Measurements from ENCODE around the gene EXT2. TPM values are rescaled to one million over a fixed set of nuclear protein-coding genes. Genes with fewer than 3 reads are reported as not detected.

EXT2 gene
- total RNA-seq, 1 experiment from 2014 or later: 77.0 TPM

GRCh38 chr11:44271286-44271685 is 175.8 kb downstream of the EXT2 start:
- H3F3A ChIP-seq (ENCODE audit: low read length, unreplicated experiment): no peaks in the 10 kb centered on the region
- H4K20me1 ChIP-seq (ENCODE audit: low read length): no peaks in the 10 kb centered on the region
- H3K79me2 ChIP-seq (ENCODE audit: low read length): no peaks in the 10 kb centered on the region
- no peak overlapping the region for H3K4me3 ChIP-seq (ENCODE audit: low read length)
- no peak overlapping the region for H3K9ac ChIP-seq (ENCODE audit: low read length)
- intact Hi-C loops (cut with micrococcal nuclease): no loop called here
- no peak overlapping the region for H3K27ac ChIP-seq (ENCODE audit: low read length)
- ATAC-seq (no peak), DNase-seq (no peak)
- H3K9me3 ChIP-seq (ENCODE audit: low read length): no peaks in the 10 kb centered on the region
- TF ChIP-seq CTCF (conservative IDR thresholded peaks at IDR 0.05; ENCODE audit: low read depth, low read length): no peak
- TF ChIP-seq EZH2phosphoT487 (IDR thresholded peaks at IDR 0.05; ENCODE audit: borderline replicate concordance, low read length): no peak
- TF ChIP-seq EZH2 (IDR thresholded peaks at IDR 0.05; ENCODE audit: low read length, unreplicated experiment): no peak
- H2AFZ ChIP-seq (ENCODE audit: low read length): no peak overlapping the region
- H3K9me2 ChIP-seq (replicated peaks; ENCODE audit: low read length): no peaks in the 10 kb centered on the region
- ChIA-PET CTCF (no interaction called here), POLR2A (ENCODE audit: unreplicated experiment) (no interaction called here)
- no peaks in the 10 kb centered on the region for H3K36me3 ChIP-seq (ENCODE audit: low read depth, low read length)
- H3K4me2 ChIP-seq (ENCODE audit: low read length): no peak overlapping the region
- no TSS peak for BruUV-seq (replicated peaks)
- H3K27me3 ChIP-seq (ENCODE audit: low read length): no peaks in the 10 kb centered on the region
- no peaks in the 10 kb centered on the region for H3K4me1 ChIP-seq (ENCODE audit: insufficient read depth, low read length)

GRCh38 chr11:44274404-44274803 is 178.9 kb downstream of the EXT2 start:
- Histone ChIP-seq H3K9me2 (replicated peaks; ENCODE audit: low read length) (no peaks in the 10 kb centered on the region), H3K9ac (ENCODE audit: low read length) (no peak overlapping the region), H3K4me3 (ENCODE audit: low read length) (no peak overlapping the region), H4K20me1 (ENCODE audit: low read length) (no peaks in the 10 kb centered on the region), H2AFZ (ENCODE audit: low read length) (no peak overlapping the region), H3K27ac (ENCODE audit: low read length) (no peak overlapping the region), H3K4me2 (ENCODE audit: low read length) (no peak overlapping the region), H3K79me2 (ENCODE audit: low read length) (no peaks in the 10 kb centered on the region), H3K36me3 (ENCODE audit: low read depth, low read length) (no peaks in the 10 kb centered on the region), H3K9me3 (ENCODE audit: low read length) (no peaks in the 10 kb centered on the region), H3F3A (ENCODE audit: low read length, unreplicated experiment) (no peaks in the 10 kb centered on the region), H3K4me1 (ENCODE audit: insufficient read depth, low read length) (no peaks in the 10 kb centered on the region), H3K27me3 (ENCODE audit: low read length) (no peaks in the 10 kb centered on the region)
- intact Hi-C loops (cut with micrococcal nuclease): no loop called here
- POLR2A ChIA-PET (ENCODE audit: unreplicated experiment): no interaction called here
- ATAC-seq: no peak
- no peak for TF ChIP-seq EZH2 (IDR thresholded peaks at IDR 0.05; ENCODE audit: low read length, unreplicated experiment)
- no peak for TF ChIP-seq EZH2phosphoT487 (IDR thresholded peaks at IDR 0.05; ENCODE audit: borderline replicate concordance, low read length)
- no peak for TF ChIP-seq CTCF (conservative IDR thresholded peaks at IDR 0.05; ENCODE audit: low read depth, low read length)
- DNase-seq: no peak
- no TSS peak for BruUV-seq (replicated peaks)
- CTCF ChIA-PET: no interaction called here

GRCh38 chr11:44275241-44275640 is 179.8 kb downstream of the EXT2 start:
- Histone ChIP-seq H3K79me2 (ENCODE audit: low read length) (no peaks in the 10 kb centered on the region), H3K4me3 (ENCODE audit: low read length) (no peak overlapping the region), H3K4me1 (ENCODE audit: insufficient read depth, low read length) (no peaks in the 10 kb centered on the region), H3K4me2 (ENCODE audit: low read length) (no peak overlapping the region), H2AFZ (ENCODE audit: low read length) (no peak overlapping the region), H3K9me3 (ENCODE audit: low read length) (no peaks in the 10 kb centered on the region), H3K27me3 (ENCODE audit: low read length) (peaks cover 5% of the 10 kb centered on the region; the same call in 1 of the 2 replicates), H3K27ac (ENCODE audit: low read length) (no peak overlapping the region), H3F3A (ENCODE audit: low read length, unreplicated experiment) (no peaks in the 10 kb centered on the region), H3K36me3 (ENCODE audit: low read depth, low read length) (no peaks in the 10 kb centered on the region), H3K9me2 (replicated peaks; ENCODE audit: low read length) (no peaks in the 10 kb centered on the region), H3K9ac (ENCODE audit: low read length) (no peak overlapping the region), H4K20me1 (ENCODE audit: low read length) (no peaks in the 10 kb centered on the region)
- POLR2A ChIA-PET (ENCODE audit: unreplicated experiment): no interaction called here
- BruUV-seq (replicated peaks): no TSS peak
- TF ChIP-seq EZH2 (IDR thresholded peaks at IDR 0.05; ENCODE audit: low read length, unreplicated experiment) (no peak), EZH2phosphoT487 (IDR thresholded peaks at IDR 0.05; ENCODE audit: borderline replicate concordance, low read length) (no peak), CTCF (conservative IDR thresholded peaks at IDR 0.05; ENCODE audit: low read depth, low read length) (no peak)
- CTCF ChIA-PET: no interaction called here
- no peak for DNase-seq
- intact Hi-C loops (cut with micrococcal nuclease): no loop called here
- no peak for ATAC-seq
